A673 (cell line): Measurements from ENCODE around the gene MAP3K21. TPM values are rescaled to one million over a fixed set of nuclear protein-coding genes. Genes with fewer than 3 reads are reported as not detected.

Experiments
- BruUV-seq: library from RNA; stranded (reverse); fragments of 400-500 nt; replicated peaks from 2 replicates; lab custom pipeline; 2021; lab: Mats Ljungman, UMichigan
- CTCF ChIA-PET: fragments of 300-600 bp; sonication (Branson Sonifier 250); formaldehyde crosslinking; loops from one replicate; lab custom pipeline; 2022; ENCODE audit warnings: antibody characterized with exemption; lab: Charles Lee
- POLR2A ChIA-PET: fragments of 300-600 bp; sonication (Branson Sonifier 250); formaldehyde crosslinking; loops from one replicate; lab custom pipeline; 2022; ENCODE audit warnings: antibody characterized with exemption; ENCODE audit not compliant: low non-redundant PET; lab: Charles Lee
- DNase-seq: peaks from one replicate; pipeline ENCODE4 v3.0.0-alpha.2; 2015; ENCODE audit warnings: low spot score
- H3K27ac ChIP-seq: fragments of 200-600 bp; sonication (generic); 2 replicates; pipeline ENCODE4 v1.5.1; 2016; ENCODE audit warnings: mixed run types, low read depth, mild to moderate bottlenecking, mixed read lengths, antibody characterized with exemption, low read length; ENCODE audit not compliant: poor library complexity, severe bottlenecking
- H3K27me3 ChIP-seq: fragments of 200-600 bp; sonication (generic); replicated peaks from 2 replicates; pipeline ENCODE4 v1.6.1; 2017; ENCODE audit warnings: mixed run types, low read depth, mild to moderate bottlenecking, mixed read lengths, antibody characterized with exemption, low read length; ENCODE audit not compliant: insufficient read depth, poor library complexity
- H3K36me3 ChIP-seq: fragments of 200-600 bp; sonication (generic); 2 replicates; pipeline ENCODE4 v1.6.1; 2016; ENCODE audit warnings: mixed run types, mild to moderate bottlenecking, mixed read lengths, antibody characterized with exemption, low read length; ENCODE audit not compliant: insufficient read depth, poor library complexity, severe bottlenecking
- H3K4me1 ChIP-seq: fragments of 200-600 bp; sonication (generic); 2 replicates; pipeline ENCODE4 v1.6.1; 2017; ENCODE audit warnings: mixed run types, mild to moderate bottlenecking, mixed read lengths, antibody characterized with exemption, low read length; ENCODE audit not compliant: insufficient read depth, poor library complexity, severe bottlenecking
- H3K4me3 ChIP-seq: fragments of 200-600 bp; sonication (generic); 2 replicates; pipeline ENCODE4 v1.5.1; 2016; ENCODE audit warnings: low read depth, mixed run types, mild to moderate bottlenecking, mixed read lengths, low read length; ENCODE audit not compliant: poor library complexity, severe bottlenecking
- H3K9me3 ChIP-seq: fragments of 200-600 bp; sonication (generic); 2 replicates; pipeline ENCODE4 v1.6.1; 2016; ENCODE audit warnings: mixed run types, low read depth, mild to moderate bottlenecking, mixed read lengths, antibody characterized with exemption, low read length; ENCODE audit not compliant: poor library complexity, severe bottlenecking
- CTCF ChIP-seq: fragments of 300-800, 200-600 bp; sonication (generic); conservative IDR thresholded peaks from 2 replicates; pipeline ENCODE4 v1.5.1; 2017; ENCODE audit warnings: low read depth, mild to moderate bottlenecking, antibody characterized with exemption, low read length, moderate library complexity, mixed read lengths
- EZH2 ChIP-seq: fragments of 200-600 bp; sonication (generic); IDR thresholded peaks from 2 replicates; pipeline ENCODE4 v1.6.1; 2017; ENCODE audit warnings: borderline replicate concordance, low read depth, mild to moderate bottlenecking, mixed read lengths, antibody characterized with exemption, low read length; ENCODE audit not compliant: poor library complexity, severe bottlenecking
- intact Hi-C: fragments of 100-400 bp; cut with micrococcal nuclease; formaldehyde crosslinking; loops from one replicate; pipeline ENCODE4 v1.10.0; 2022; ENCODE audit not compliant: unreplicated experiment
- total RNA-seq: library from RNA; stranded (reverse); gene quantifications from 2 replicates; pipeline ENCODE4 v1.2.3, GENCODE V29; 2021

The MAP3K21 gene
- total RNA-seq, 1 experiment from 2014 or later = 0.88 TPM

GRCh38 chr1:233406994-233407631 lies 79.6 kb downstream of the MAP3K21 start:
- no peak overlapping the region for H3K4me3 ChIP-seq
- intact Hi-C loops = no loop called here
- TF ChIP-seq CTCF (no peak), EZH2 (no peak)
- BruUV-seq = no TSS peak
- POLR2A ChIA-PET = no interaction called here
- H3K27me3 ChIP-seq = no peaks in the 10 kb centered on the region
- no peaks in the 10 kb centered on the region for H3K36me3 ChIP-seq
- H3K9me3 ChIP-seq = peaks cover 5% of the 10 kb centered on the region
- DNase-seq = peak; percentile 42
- no peak overlapping the region for H3K27ac ChIP-seq
- H3K4me1 ChIP-seq = no peaks in the 10 kb centered on the region
- CTCF ChIA-PET = no interaction called here

DNA sequence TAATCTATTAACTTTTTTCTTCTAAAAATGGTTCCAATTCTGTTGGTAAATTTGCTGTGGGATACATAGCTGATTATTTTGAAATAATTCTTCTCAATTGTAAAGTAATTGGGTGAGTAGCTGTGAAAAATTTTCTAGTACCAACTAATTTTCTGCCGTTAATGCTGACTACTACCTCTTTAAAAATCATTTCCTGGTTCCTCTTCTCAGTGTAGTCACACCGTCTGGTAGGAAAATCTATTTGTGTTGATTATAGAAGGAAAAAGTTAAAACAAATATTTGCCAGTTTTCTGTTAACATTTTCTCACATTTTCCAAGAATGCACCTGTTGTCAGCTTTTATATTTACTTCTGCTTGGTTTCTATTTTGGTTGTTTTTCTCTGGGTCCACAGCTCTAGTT lies 82.0 kb downstream of the MAP3K21 start:
- no peaks in the 10 kb centered on the region for H3K36me3 ChIP-seq
- no TSS peak for BruUV-seq
- intact Hi-C loops = no loop called here
- H3K4me1 ChIP-seq = no peaks in the 10 kb centered on the region
- ChIA-PET CTCF (no interaction called here), POLR2A (no interaction called here)
- H3K27me3 ChIP-seq = no peaks in the 10 kb centered on the region
- TF ChIP-seq CTCF = no peak
- no peak for TF ChIP-seq EZH2
- H3K27ac ChIP-seq = no peak overlapping the region
- peaks cover 5% of the 10 kb centered on the region for H3K9me3 ChIP-seq
- H3K4me3 ChIP-seq = no peak overlapping the region
- DNase-seq = no peak

DNA sequence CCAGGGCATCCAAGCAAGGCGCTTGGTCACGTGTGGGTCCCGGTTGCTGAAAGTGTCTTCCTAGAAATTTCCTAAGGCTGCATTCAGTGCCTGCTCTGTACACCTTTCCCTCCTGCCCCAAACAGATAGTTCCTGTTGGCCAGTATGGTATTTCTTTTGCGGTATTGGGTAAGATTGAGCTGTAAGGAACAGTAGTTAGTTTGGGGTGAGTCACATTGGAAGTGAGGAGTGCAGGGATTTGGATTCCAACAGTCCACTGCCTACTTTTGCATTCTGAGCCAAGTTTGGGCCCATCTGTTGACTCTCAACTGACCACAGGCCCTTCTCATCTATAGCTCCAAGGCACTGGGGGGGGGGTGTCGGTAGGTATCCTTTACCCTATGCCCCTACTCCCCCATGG lies 83.4 kb downstream of the MAP3K21 start:
- Histone ChIP-seq H3K9me3 (peaks cover 5% of the 10 kb centered on the region), H3K36me3 (no peaks in the 10 kb centered on the region), H3K27me3 (no peaks in the 10 kb centered on the region), H3K4me1 (no peaks in the 10 kb centered on the region), H3K4me3 (no peak overlapping the region), H3K27ac (no peak overlapping the region)
- no peak for DNase-seq
- CTCF ChIA-PET = interaction anchor here (0.5 kb wide), 1 partner anchor 44 kb away, joined by 8 read pairs; no protein-coding TSS in a partner anchor
- TF ChIP-seq EZH2 (no peak), CTCF (no peak)
- POLR2A ChIA-PET = no interaction called here
- intact Hi-C loops = no loop called here
- no TSS peak for BruUV-seq
